A673 (cell line): ENCODE results near the gene PDCD1.

ENCODE experiments used
- EZH2 ChIP-seq: fragments of 200-600 bp; sonication (generic); IDR thresholded peaks from 2 replicates; pipeline ENCODE4 v1.6.1; 2017; ENCODE audit warnings: borderline replicate concordance, low read depth, mild to moderate bottlenecking, mixed read lengths, antibody characterized with exemption, low read length; ENCODE audit not compliant: poor library complexity, severe bottlenecking
- TF ChIP-seq, protein P1 (sequence below): fragments of 300-800, 200-600 bp; sonication (generic); conservative IDR thresholded peaks from 2 replicates; pipeline ENCODE4 v1.5.1; 2017; ENCODE audit warnings: low read depth, mild to moderate bottlenecking, antibody characterized with exemption, low read length, moderate library complexity, mixed read lengths

DNA sequence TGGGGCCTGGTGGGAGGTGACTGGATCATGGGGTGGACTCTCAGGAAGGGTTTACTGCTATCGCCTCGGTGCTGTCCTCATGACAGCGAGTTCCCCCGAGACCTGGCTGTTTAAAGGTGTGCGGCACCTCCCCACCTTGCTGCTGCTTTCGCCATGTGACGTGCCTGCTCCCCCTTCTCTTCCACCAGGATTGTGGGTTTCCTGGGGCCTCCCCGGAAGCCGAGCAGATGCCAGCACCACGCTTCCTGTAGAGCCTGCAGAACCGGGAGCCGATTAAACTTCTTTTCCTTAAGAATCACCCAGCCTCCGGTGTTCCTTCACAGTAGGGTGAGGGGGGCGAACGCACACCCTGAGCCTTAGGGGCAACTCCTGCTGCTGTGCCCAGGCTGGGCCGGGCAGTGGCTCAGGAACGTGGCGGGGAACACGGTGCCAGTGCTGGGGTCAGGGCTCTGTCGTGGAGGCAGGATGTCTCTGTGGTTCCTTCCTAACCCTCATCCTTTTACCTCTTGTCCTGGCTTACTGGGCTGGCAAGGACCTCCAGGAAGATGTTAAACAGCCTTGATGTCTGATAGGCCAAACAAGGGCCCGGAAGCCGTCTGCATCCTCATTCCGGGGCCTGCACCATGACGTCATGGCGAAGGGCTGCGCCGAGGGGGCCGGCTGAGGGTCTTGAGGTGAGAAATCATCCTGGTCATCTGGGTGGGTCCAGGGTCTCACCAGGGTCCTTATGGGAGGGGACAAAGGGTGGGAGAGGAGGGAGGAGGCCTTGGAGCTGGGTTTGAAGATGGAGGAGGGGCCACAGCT is 37.0 kb downstream of the PDCD1 start:
- TF ChIP-seq, protein P1, sequence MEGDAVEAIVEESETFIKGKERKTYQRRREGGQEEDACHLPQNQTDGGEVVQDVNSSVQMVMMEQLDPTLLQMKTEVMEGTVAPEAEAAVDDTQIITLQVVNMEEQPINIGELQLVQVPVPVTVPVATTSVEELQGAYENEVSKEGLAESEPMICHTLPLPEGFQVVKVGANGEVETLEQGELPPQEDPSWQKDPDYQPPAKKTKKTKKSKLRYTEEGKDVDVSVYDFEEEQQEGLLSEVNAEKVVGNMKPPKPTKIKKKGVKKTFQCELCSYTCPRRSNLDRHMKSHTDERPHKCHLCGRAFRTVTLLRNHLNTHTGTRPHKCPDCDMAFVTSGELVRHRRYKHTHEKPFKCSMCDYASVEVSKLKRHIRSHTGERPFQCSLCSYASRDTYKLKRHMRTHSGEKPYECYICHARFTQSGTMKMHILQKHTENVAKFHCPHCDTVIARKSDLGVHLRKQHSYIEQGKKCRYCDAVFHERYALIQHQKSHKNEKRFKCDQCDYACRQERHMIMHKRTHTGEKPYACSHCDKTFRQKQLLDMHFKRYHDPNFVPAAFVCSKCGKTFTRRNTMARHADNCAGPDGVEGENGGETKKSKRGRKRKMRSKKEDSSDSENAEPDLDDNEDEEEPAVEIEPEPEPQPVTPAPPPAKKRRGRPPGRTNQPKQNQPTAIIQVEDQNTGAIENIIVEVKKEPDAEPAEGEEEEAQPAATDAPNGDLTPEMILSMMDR = no peak
- TF ChIP-seq EZH2 = no peak
